ENCODE results near the gene GUCY1B1. TPM values are rescaled to one million over a fixed set of nuclear protein-coding genes. Genes with fewer than 3 reads are reported as not detected.

The GUCY1B1 gene
- polyA plus RNA-seq, 2 of the 4 experiments (the other 2 are of a cell fraction): 0.14 to 0.43 TPM

GRCh38 chr4:155762334-155762733 is 3.5 kb downstream of the GUCY1B1 start:
- Histone ChIP-seq H3K4me2 (no peak overlapping the region), H3K4me3 (no peak overlapping the region), H3K27ac (no peak overlapping the region), H3K9me3 (no peaks in the 10 kb centered on the region), H3K4me1 (0 out of 3 replicates have a peak, but pooled peaks cover 3% of the 10 kb centered on the region)
- no peak for TF ChIP-seq E2F6 (IDR thresholded peaks at IDR 0.05; ENCODE audit: borderline replicate concordance, low read depth)
- no peak for TF ChIP-seq ZSCAN20 (CRISPR knock-in tag; IDR thresholded peaks at IDR 0.05)
- TF ChIP-seq MAX (IDR thresholded peaks at IDR 0.05): no peak
- no peak for TF ChIP-seq ATOH8 (CRISPR knock-in tag; IDR thresholded peaks at IDR 0.05; ENCODE audit: low read depth)
- TF ChIP-seq FOSL2 (IDR thresholded peaks at IDR 0.05): no peak
- no peak for TF ChIP-seq FOSL2 (CRISPR knock-in tag; IDR thresholded peaks at IDR 0.05)
- TF ChIP-seq POLR2AphosphoS2 (conservative IDR thresholded peaks at IDR 0.05; ENCODE audit: low read length): no peak
- no peak for TF ChIP-seq EP300 (IDR thresholded peaks at IDR 0.05)
- TF ChIP-seq NPAS2 (CRISPR knock-in tag; IDR thresholded peaks at IDR 0.05; ENCODE audit: borderline replicate concordance): no peak
- TF ChIP-seq PBX3 (IDR thresholded peaks at IDR 0.05): no peak
- no peak for TF ChIP-seq CEBPB (IDR thresholded peaks at IDR 0.05)
- no peak for DNase-seq (ENCODE audit: low read depth in 1 of 2, low spot score in 1 of 2)
- ATAC-seq: no peak
- CTCF ChIA-PET: no interaction called here
- FAIRE-seq: no peak
- POLR2A ChIA-PET: no interaction called here

GRCh38 chr4:155763551-155763950 is 4.7 kb downstream of the GUCY1B1 start:
- no peak for TF ChIP-seq PHF8 (IDR thresholded peaks at IDR 0.05; ENCODE audit: borderline replicate concordance, low read depth)
- DNase-seq (ENCODE audit: low read depth in 1 of 2, low spot score in 1 of 2) (no peak), FAIRE-seq (no peak), ATAC-seq (no peak)
- no peak overlapping the region for H3K27ac ChIP-seq
- H3K4me3 ChIP-seq: no peak overlapping the region
- H3K4me1 ChIP-seq: 0 out of 3 replicates have a peak, but pooled peaks cover 3% of the 10 kb centered on the region
- ChIA-PET CTCF (no interaction called here), POLR2A (no interaction called here)
- 69% methylated on average over 2 of the region's 2 CpGs for WGBS (ENCODE audit: missing lambda C conversion rate)
- no peaks in the 10 kb centered on the region for H3K9me3 ChIP-seq
- no peak overlapping the region for H3K4me2 ChIP-seq

- CTCF ChIA-PET: interaction anchor here (1.0 kb wide), 1 partner anchor 22 kb away, joined by 3 read pairs; no protein-coding TSS in a partner anchor
Observed at GRCh38 chr4:155765149-155765548, 6.3 kb downstream of the GUCY1B1 start.

More at GRCh38 chr4:155765149-155765548, 6.3 kb downstream of the GUCY1B1 start:
- no peaks in the 10 kb centered on the region for H3K9me3 ChIP-seq
- no peak overlapping the region for H3K27ac ChIP-seq
- 0 out of 3 replicates have a peak, but pooled peaks cover under 1% of the 10 kb centered on the region for H3K4me1 ChIP-seq
- POLR2A ChIA-PET: no interaction called here
- no peak overlapping the region for H3K4me2 ChIP-seq
- FAIRE-seq (no peak), ATAC-seq (no peak), DNase-seq (ENCODE audit: low read depth in 1 of 2, low spot score in 1 of 2) (no peak)
- no peak overlapping the region for H3K4me3 ChIP-seq
- TF ChIP-seq USF2 (IDR thresholded peaks at IDR 0.05): no peak
- no peak for TF ChIP-seq PHF8 (IDR thresholded peaks at IDR 0.05; ENCODE audit: borderline replicate concordance, low read depth)
- TF ChIP-seq REST (IDR thresholded peaks at IDR 0.05): no peak
- no peak for TF ChIP-seq MYC (IDR thresholded peaks at IDR 0.05; ENCODE audit: borderline replicate concordance, low read length)
- TF ChIP-seq TFCP2L1 (CRISPR knock-in tag; IDR thresholded peaks at IDR 0.05): no peak
- TF ChIP-seq EHMT2 (IDR thresholded peaks at IDR 0.05; ENCODE audit: low read depth): no peak
- no peak for TF ChIP-seq EP300 (IDR thresholded peaks at IDR 0.05)
- no peak for TF ChIP-seq BCL3 (IDR thresholded peaks at IDR 0.05)
- no peak for TF ChIP-seq FOSB (CRISPR knock-in tag; IDR thresholded peaks at IDR 0.05)
- TF ChIP-seq RARB (CRISPR knock-in tag; IDR thresholded peaks at IDR 0.05): no peak
- WGBS (ENCODE audit: missing lambda C conversion rate): 8% methylated on average over 3 of the region's 3 CpGs
